HG02763 (cell line): ENCODE measurements around the gene ZNF512.
"Not testable (repeated sequence)": the region's sequence is repeated elsewhere in the genome, so short reads cannot be mapped to it uniquely, and the experiment has no call there.

Source experiments
- ATAC-seq: cut with Tn5 transposase; IDR thresholded peaks from one replicate; pipeline ENCODE4 v1.9.1; 2021; ENCODE audit warnings: mild to moderate bottlenecking, moderate library complexity; ENCODE audit not compliant: unreplicated experiment

ZNF512 gene

GRCh38 chr2:27582695-27583389 is at the start of gene ZNF512:
ZNF512 (plus strand) TSS chr2:27583042; CDS start chr2:27583113, 71 bp downstream.
- ATAC-seq: peak; percentile 93

- no peak for ATAC-seq
Observed at GRCh38 chr2:27537287-27537686, 45.6 kb upstream of the ZNF512 start.

- ATAC-seq: not testable (repeated sequence)
Observed at GRCh38 chr2:27538839-27539450, 43.9 kb upstream of the ZNF512 start.

- not testable (repeated sequence) for ATAC-seq
Observed at GRCh38 chr2:27539649-27540048, 43.2 kb upstream of the ZNF512 start.

- ATAC-seq: no peak
Observed at GRCh38 chr2:27544143-27544821, 38.6 kb upstream of the ZNF512 start.

- no peak for ATAC-seq
Observed at GRCh38 chr2:27545348-27546141, 37.3 kb upstream of the ZNF512 start.

- no peak for ATAC-seq
Observed at GRCh38 chr2:27549303-27549702, 33.5 kb upstream of the ZNF512 start.

GRCh38 chr2:27551514-27551913 is 31.3 kb upstream of the ZNF512 start:
- ATAC-seq: no peak

GRCh38 chr2:27552941-27553340 is 29.9 kb upstream of the ZNF512 start:
- no peak for ATAC-seq

GRCh38 chr2:27554451-27554850 is 28.4 kb upstream of the ZNF512 start:
- not testable (repeated sequence) for ATAC-seq

- no peak for ATAC-seq
Observed at GRCh38 chr2:27559228-27559627, 23.6 kb upstream of the ZNF512 start.

GRCh38 chr2:27561060-27561459 is 21.8 kb upstream of the ZNF512 start:
- no peak for ATAC-seq

GRCh38 chr2:27566628-27567027 is 16.2 kb upstream of the ZNF512 start:
- ATAC-seq: no peak

GRCh38 chr2:27569398-27569797 is 13.4 kb upstream of the ZNF512 start:
- ATAC-seq: no peak

- ATAC-seq: no peak
Observed at GRCh38 chr2:27571197-27571596, 11.6 kb upstream of the ZNF512 start.

GRCh38 chr2:27571681-27572080 is 11.2 kb upstream of the ZNF512 start:
- no peak for ATAC-seq

GRCh38 chr2:27572439-27572838 is 10.4 kb upstream of the ZNF512 start:
- ATAC-seq: no peak

GRCh38 chr2:27572998-27573429 is 9.8 kb upstream of the ZNF512 start:
- no peak for ATAC-seq

- ATAC-seq: no peak
Observed at GRCh38 chr2:27573452-27573851, 9.4 kb upstream of the ZNF512 start.

GRCh38 chr2:27581417-27582128 is 1.3 kb upstream of the ZNF512 start:
- ATAC-seq: no peak
